NCI-H2196 treated with DMSO at 0.1 percent for 48 hours (cell line): ENCODE results near the gene MVP.
"Not testable (repeated sequence)": the region's sequence is repeated elsewhere in the genome, so short reads cannot be mapped to it uniquely, and the experiment has no call there.

Experiments
- DNase-seq: peaks from one replicate; lab custom pipeline; 2025; ENCODE audit not compliant: unreplicated experiment; lab: John Stamatoyannopoulos, UW

Gene MVP

GRCh38 chr16:29820271-29820701 lies at the start of gene MVP:
TSS of gene MVP (plus strand) at chr16:29820462. CDS start at chr16:29830550, 10,088 bp downstream.
- peak; percentile 42 for DNase-seq

- DNase-seq: not testable (repeated sequence)
Observed at GRCh38 chr16:29772330-29772729, 47.9 kb upstream of the MVP start.

GRCh38 chr16:29774730-29775129 lies 45.5 kb upstream of the MVP start:
- DNase-seq: no peak

GRCh38 chr16:29775742-29776408 lies 44.4 kb upstream of the MVP start:
- DNase-seq: no peak

- DNase-seq: peak; percentile 7
Observed at GRCh38 chr16:29777576-29778350, 42.5 kb upstream of the MVP start, which contains the start of gene ZG16. TSS of gene ZG16 (plus strand) at chr16:29778256. CDS start at chr16:29779267, 1,011 bp downstream.

- no peak for DNase-seq
Observed at GRCh38 chr16:29779474-29779873, 40.8 kb upstream of the MVP start.

- DNase-seq: not testable (repeated sequence)
Observed at GRCh38 chr16:29783094-29783953, 36.9 kb upstream of the MVP start.

- no peak for DNase-seq
Observed at GRCh38 chr16:29784157-29784556, 36.1 kb upstream of the MVP start.

GRCh38 chr16:29784901-29785500 lies 35.3 kb upstream of the MVP start:
- DNase-seq: no peak

- DNase-seq: not testable (repeated sequence)
Observed at GRCh38 chr16:29787155-29787554, 33.1 kb upstream of the MVP start.

- DNase-seq: no peak
Observed at GRCh38 chr16:29789775-29790182, 30.5 kb upstream of the MVP start.

- DNase-seq: peak; percentile 97
Observed at GRCh38 chr16:29790183-29790948, 29.9 kb upstream of the MVP start, which contains the start of gene KIF22. TSS of gene KIF22 (plus strand) at chr16:29790751. CDS start at chr16:29790760, 9 bp downstream.

GRCh38 chr16:29790949-29791844 lies 29.1 kb upstream of the MVP start:
- DNase-seq: no peak

- DNase-seq: no peak
Observed at GRCh38 chr16:29791845-29792807, 28.1 kb upstream of the MVP start.

- not testable (repeated sequence) for DNase-seq
Observed at GRCh38 chr16:29793153-29793552, 27.1 kb upstream of the MVP start.

- no peak for DNase-seq
Observed at GRCh38 chr16:29794231-29794710, 26.0 kb upstream of the MVP start.

GRCh38 chr16:29802416-29802935 lies 17.8 kb upstream of the MVP start:
- no peak for DNase-seq
